Measurements from ENCODE around the gene DIP2A. TPM values are rescaled to one million over a fixed set of nuclear protein-coding genes. Genes with fewer than 3 reads are reported as not detected.

The DIP2A gene
- total and polyA plus RNA-seq, 2 of the 8 experiments (the other 6 are each of a cell fraction or from before 2014, with no cell fraction given): 16.0 to 27.1 TPM

- Histone ChIP-seq H2AFZ (ENCODE audit: low read length) (no peak overlapping the region), H2AK5ac (ENCODE audit: low read depth, low read length) (no peak overlapping the region), H4K20me1 (replicated peaks in 1 of 2; ENCODE audit: control insufficient read depth in 1 of 2, insufficient read depth in 2 of 2, low read length in 2 of 2) (peaks cover 0 to 2% of the 10 kb centered on the region in 2 experiments), H4K8ac (ENCODE audit: extremely low read depth, insufficient read depth, low read length) (no peak overlapping the region; the same call in 1 of the 2 replicates), H2BK5ac (ENCODE audit: low read depth, low read length) (no peak overlapping the region), H3K9me3 (ENCODE audit: insufficient read depth in 2 of 2, low read depth in 1 of 2, low read length in 1 of 2) (no peaks in the 10 kb centered on the region), H3K4me3 (ENCODE audit: extremely low read depth in 1 of 4, insufficient read depth in 2 of 4, low read depth in 3 of 4, low read length in 4 of 4) (no peak overlapping the region), H4K5ac (ENCODE audit: insufficient read length, low read depth, low read length) (no peak overlapping the region), H3K4me1 (replicated peaks in 1 of 4; ENCODE audit: control insufficient read depth in 3 of 4, insufficient read depth in 4 of 4, low read length in 3 of 4) (no peaks in the 10 kb centered on the region), H2BK120ac (replicated peaks; ENCODE audit: low read depth, low read length) (no peak overlapping the region), H3K4ac (replicated peaks; ENCODE audit: insufficient read length, low read depth, low read length) (no peak overlapping the region), H3K79me2 (ENCODE audit: control insufficient read depth in 1 of 2, insufficient read depth in 2 of 2, low read length in 2 of 2) (no peaks in the 10 kb centered on the region), H4K91ac (replicated peaks; ENCODE audit: insufficient read length, low read length) (no peak overlapping the region), H3K14ac (ENCODE audit: insufficient read length) (no peak overlapping the region), H3K9ac (replicated peaks in 1 of 4; ENCODE audit: extremely low read depth in 1 of 4, low read depth in 3 of 4, low read length in 3 of 4) (no peak overlapping the region), H3K18ac (ENCODE audit: extremely low read depth, low read length) (no peak overlapping the region), H3K23ac (ENCODE audit: insufficient read length) (no peak overlapping the region), H2BK15ac (ENCODE audit: low read length) (no peak overlapping the region), H3K23me2 (ENCODE audit: low read depth, low read length) (no peaks in the 10 kb centered on the region), H3K79me1 (ENCODE audit: low read depth, low read length) (no peaks in the 10 kb centered on the region), H3K56ac (replicated peaks; ENCODE audit: insufficient read length, low read depth, low read length) (no peak overlapping the region), H3K36me3 (ENCODE audit: control insufficient read depth in 2 of 4, insufficient read depth in 4 of 4, low read length in 3 of 4) (peaks cover 0 to 14% (median 8%) of the 10 kb centered on the region in 4 experiments; a peak in 5 of 8 replicates), H3K4me2 (ENCODE audit: insufficient read depth in 1 of 2, low read depth in 2 of 2, low read length in 2 of 2) (no peak overlapping the region), H3K27ac (ENCODE audit: low read depth, low read length) (no peak overlapping the region), H2BK20ac (ENCODE audit: low read length) (no peak overlapping the region), H2BK12ac (ENCODE audit: low read depth, low read length) (no peak overlapping the region), H3K27me3 (replicated peaks in 1 of 4; ENCODE audit: control insufficient read depth in 3 of 4, extremely low read depth in 1 of 4, insufficient read depth in 3 of 4, low read length in 3 of 4) (no peaks in the 10 kb centered on the region)
- ChIA-PET CTCF (ENCODE audit: partially characterized antibody) (interaction anchor here (0.9 to 1.3 kb wide), 2 partner anchors 72 to 91 kb away, joined by 3 to 4 read pairs; no protein-coding TSS in a partner anchor), POLR2A (ENCODE audit: partially characterized antibody) (interaction anchor here (1.2 to 1.4 kb wide), 2 partner anchors 9 to 80 kb away, joined by 4 to 5 read pairs; partner anchors contain the start of gene PRMT2)
- FAIRE-seq (no peak), DNase-seq (ENCODE audit: low read depth in 1 of 2, low spot score in 2 of 2) (no peak)
- 96% methylated on average over 16 of the region's 16 CpGs; no CpG with 5 or more reads in 1 of the 2 experiments for WGBS, 2 experiments (ENCODE audit: extremely low coverage in 1 of 2, insufficient coverage in 1 of 2, insufficient read length in 1 of 2, insufficient replicate concordance in 2 of 2, low coverage in 1 of 2, low lambda C conversion rate in 2 of 2, missing lambda C conversion rate in 1 of 2)
- TF ChIP-seq ATF3 (IDR thresholded peaks at IDR 0.05; ENCODE audit: insufficient read depth, low read depth, low read length) (no peak), SAP30 (IDR thresholded peaks at IDR 0.05; ENCODE audit: insufficient read depth, insufficient replicate concordance, low read length) (no peak), JUND (IDR thresholded peaks at IDR 0.05; ENCODE audit: low read length) (no peak), KDM5A (IDR thresholded peaks at IDR 0.05; ENCODE audit: low read length) (no peak), POLR2A (IDR thresholded peaks at IDR 0.05; ENCODE audit: control extremely low read depth in 1 of 2, low read depth in 2 of 2, low read length in 2 of 2) (no peak), FOSL1 (IDR thresholded peaks at IDR 0.05; ENCODE audit: insufficient read depth, low read depth, low read length) (no peak), CHD2 (IDR thresholded peaks at IDR 0.05; ENCODE audit: low read length) (no peak), GTF2F1 (IDR thresholded peaks at IDR 0.05; ENCODE audit: borderline replicate concordance, low read depth, low read length) (no peak), ATF2 (IDR thresholded peaks at IDR 0.05; ENCODE audit: low read length) (no peak), EZH2 (IDR thresholded peaks at IDR 0.05; ENCODE audit: low read depth, low read length, severe bottlenecking) (no peak), BRCA1 (IDR thresholded peaks at IDR 0.05; ENCODE audit: low read depth, low read length) (no peak), EGR1 (IDR thresholded peaks at IDR 0.05; ENCODE audit: borderline replicate concordance, low read depth, low read length) (no peak)
Observed at GRCh38 chr21:46555678-46556077, 97.0 kb downstream of the DIP2A start.
